Body of pancreas (tissue), 4 donors: ENCODE measurements around the gene GMEB2. TPM values are rescaled to one million over a fixed set of nuclear protein-coding genes. Genes with fewer than 3 reads are reported as not detected.
"Not testable (repeated sequence)": the region's sequence is repeated elsewhere in the genome, so short reads cannot be mapped to it uniquely, and the experiment has no call there.

ENCODE experiments used
- ATAC-seq: fragments of 150-250 bp; one replicate; pipeline ENCODE4 v1.9.1; 2016
- DNase-seq, 4 donors: peaks; one replicate each; pipeline ENCODE4 v3.0.0-alpha.2; 2019
- H3K27ac ChIP-seq, 4 donors: fragments of 200-600 bp; sonication (generic); 1 replicate in 3 of 4; 2 replicates in 1 of 4; pipeline versions ENCODE4 v1.5.1 to v1.6.1; 2016 to 2019; ENCODE audit warnings: mild to moderate bottlenecking in 1 of 4, mixed read lengths in 1 of 4, moderate library complexity in 1 of 4
- H3K27me3 ChIP-seq, 2 donors: fragments of 200-600 bp; sonication (generic); one replicate each; pipeline ENCODE4 v1.6.0; 2016; ENCODE audit warnings: mild to moderate bottlenecking in 1 of 2
- H3K36me3 ChIP-seq, 2 donors: fragments of 200-600 bp; sonication (generic); replicated peaks in 1 of 2; 2 replicates each; pipeline ENCODE4 v1.5.1; 2016; ENCODE audit warnings: low read depth in 2 of 2; ENCODE audit not compliant: insufficient read depth in 1 of 2
- H3K4me1 ChIP-seq: fragments of 200-600 bp; sonication (generic); one replicate; pipeline ENCODE4 v1.6.0; 2016
- H3K4me3 ChIP-seq, 2 donors: fragments of 200-600 bp; sonication (generic); 1 replicate in 1 of 2; 2 replicates in 1 of 2; pipeline ENCODE4 v1.5.1; 2016 to 2019
- H3K9me3 ChIP-seq, 3 donors: fragments of 200-600 bp; sonication (generic); 1 replicate in 2 of 3; 2 replicates in 1 of 3; pipeline ENCODE4 v1.5.1; 2016
- CTCF ChIP-seq, 7 experiments: fragments of 450-650 bp in 4 of 7; fragments of 200-600 bp in 3 of 7; sonication (generic) in 3 of 7; IDR thresholded peaks; one replicate each; pipeline ENCODE4 v1.5.1; 2016 to 2019; ENCODE audit warnings: antibody characterized with exemption in 7 of 7
- POLR2A ChIP-seq, 3 donors: fragments of 450-650 bp; IDR thresholded peaks; one replicate each; pipeline ENCODE4 v1.6.1; 2016; ENCODE audit warnings: antibody characterized with exemption in 3 of 3, mild to moderate bottlenecking in 2 of 3
- WGBS, 2 donors: methylation state at CpG; one replicate each; pipeline ENCODE4 v1.1.5; 2017; 5-methylcytosine and 5-hydroxymethylcytosine counted together
- intact Hi-C: fragments of 100-400 bp; cut with DNase I; formaldehyde crosslinking; loops from one replicate; pipeline ENCODE4 v1.15.1; 2023
- total RNA-seq, 2 donors: library from RNA; depleted of rRNA; stranded (reverse); fragments of >200 nt; gene quantifications; one replicate each; pipeline ENCODE4 v1.1.0, GENCODE V29; 2016

Gene GMEB2
- 1 to 10 TPM; 8.9 to 9.9 TPM for total RNA-seq

- H3K4me1 ChIP-seq = peaks cover 27% of the 10 kb centered on the region
- no peaks in the 10 kb centered on the region for H3K9me3 ChIP-seq
- ATAC-seq (peak; percentile 82), DNase-seq (peak; percentile 74 to 80 (median 79))
- H3K27me3 ChIP-seq = no peaks in the 10 kb centered on the region
- intact Hi-C loops = no loop called here
- TF ChIP-seq POLR2A (IDR thresholded peaks at IDR 0.05) = peak; percentile 1 to 42 (median 16)
- TF ChIP-seq CTCF (IDR thresholded peaks at IDR 0.05) = no peak
- WGBS, 2 donors = 0% methylated on average over 39 of the region's 114 CpGs; no CpG with 5 or more reads in 1 of the 2 donors
- no peaks in the 10 kb centered on the region for H3K36me3 ChIP-seq
- peak within 1 kb of the TSS; percentile 78 to 97 for H3K4me3 ChIP-seq
- H3K27ac ChIP-seq = peak within 1 kb of the TSS; percentile 81 to 96 (median 95)
These were observed at the start of gene GMEB2 for GRCh38 chr20:63626424-63627128. GMEB2 (minus strand) TSS chr20:63627101; CDS start chr20:63619397, 7,704 bp downstream.

GRCh38 chr20:63675681-63676368 lies 48.9 kb upstream of the GMEB2 start:
- TF ChIP-seq CTCF (IDR thresholded peaks at IDR 0.05) (no peak), POLR2A (IDR thresholded peaks at IDR 0.05) (no peak)

GRCh38 chr20:63673951-63674350 lies 47.0 kb upstream of the GMEB2 start:
- intact Hi-C loops = no loop called here
- no peaks in the 10 kb centered on the region for H3K27me3 ChIP-seq
- TF ChIP-seq CTCF (IDR thresholded peaks at IDR 0.05) (no peak), POLR2A (IDR thresholded peaks at IDR 0.05) (no peak)
- H3K36me3 ChIP-seq = peaks cover 0 to 7% of the 10 kb centered on the region in 2 donors
- H3K4me1 ChIP-seq = no peaks in the 10 kb centered on the region
- no peak overlapping the region for H3K27ac ChIP-seq
- no peaks in the 10 kb centered on the region for H3K9me3 ChIP-seq
- DNase-seq (no peak), ATAC-seq (no peak)
- H3K4me3 ChIP-seq = no peak overlapping the region
- 98 to 100% methylated on average over 3 to 14 of the region's 14 CpGs for WGBS, 2 donors

More at GRCh38 chr20:63675681-63676368, 48.9 kb upstream of the GMEB2 start:
- DNase-seq (no peak), ATAC-seq (no peak)
- 90 to 91% methylated on average over 19 to 20 of the region's 20 CpGs for WGBS, 2 donors
- no peaks in the 10 kb centered on the region for H3K4me1 ChIP-seq
- H3K27me3 ChIP-seq = no peaks in the 10 kb centered on the region
- H3K9me3 ChIP-seq = no peaks in the 10 kb centered on the region
- H3K36me3 ChIP-seq = peaks cover 0 to 7% of the 10 kb centered on the region in 2 donors
- intact Hi-C loops = no loop called here
- no peak overlapping the region for H3K27ac ChIP-seq
- H3K4me3 ChIP-seq = no peak overlapping the region

GRCh38 chr20:63672666-63673065 lies 45.8 kb upstream of the GMEB2 start:
- H3K4me3 ChIP-seq = no peak overlapping the region
- H3K27ac ChIP-seq = no peak overlapping the region
- H3K9me3 ChIP-seq = no peaks in the 10 kb centered on the region
- no peaks in the 10 kb centered on the region for H3K27me3 ChIP-seq
- DNase-seq (no peak), ATAC-seq (no peak)
- TF ChIP-seq CTCF (IDR thresholded peaks at IDR 0.05) (no peak), POLR2A (IDR thresholded peaks at IDR 0.05) (no peak)
- intact Hi-C loops = no loop called here
- 89 to 100% methylated on average over 3 to 10 of the region's 10 CpGs for WGBS, 2 donors
- no peaks in the 10 kb centered on the region for H3K4me1 ChIP-seq
- H3K36me3 ChIP-seq = peaks cover 0 to 10% of the 10 kb centered on the region in 2 donors

- H3K4me1 ChIP-seq, intact Hi-C loops, DNase-seq, H3K27me3 ChIP-seq, H3K9me3 ChIP-seq, H3K4me3 ChIP-seq, ATAC-seq, H3K27ac ChIP-seq: not testable (repeated sequence)
- 92% methylated on average over 9 to 12 of the region's 12 CpGs for WGBS, 2 donors
- H3K36me3 ChIP-seq = peaks cover 0 to 10% of the 10 kb centered on the region in 2 donors
These were observed 44.8 kb upstream of the GMEB2 start for GRCh38 chr20:63671695-63672094.
